T-cell (primary cell): ENCODE results near the gene SMARCD2. TPM values are rescaled to one million over a fixed set of nuclear protein-coding genes. Genes with fewer than 3 reads are reported as not detected.

Source experiments
- ATAC-seq, 4 experiments: fragments of 200-7000 bp in 3 of 4; fragments of 150-1000 bp in 1 of 4; cut with Tn5 transposase; replicated peaks in 1 of 4; 1 replicate in 3 of 4; 2 replicates in 1 of 4; pipeline ENCODE4 v1.10.0; 2021; ENCODE audit warnings: moderate library complexity in 3 of 4, mild to moderate bottlenecking in 2 of 4, moderate number of reproducible peaks in 1 of 4
- CTCF ChIA-PET, 2 donors: fragments of 300-600 bp; sonication (Branson Sonifier 250); formaldehyde crosslinking; loops; one replicate each; lab custom pipeline; 2022; ENCODE audit warnings: antibody characterized with exemption in 2 of 2; lab: Charles Lee
- POLR2A ChIA-PET, 2 donors: fragments of 300-600 bp; sonication (Branson Sonifier 250); formaldehyde crosslinking; loops; one replicate each; lab custom pipeline; 2022; ENCODE audit warnings: antibody characterized with exemption in 2 of 2; lab: Charles Lee
- DNase-seq, 35 experiments: peaks; one replicate each; pipeline versions ENCODE4 v3.0.0 to v3.0.0-alpha.2; 2013 to 2023
- H3K27ac ChIP-seq: one replicate; pipeline ENCODE4 v1.5.1; 2013; ENCODE audit warnings: low read length
- H3K27me3 ChIP-seq, 2 experiments: replicated peaks in 1 of 2; 1 replicate in 1 of 2; 2 replicates in 1 of 2; pipeline versions ENCODE4 v1.6.1 to v1.7.0; 2013; ENCODE audit warnings: low read length in 1 of 2, mixed read lengths in 1 of 2; ENCODE audit not compliant: control insufficient read depth in 2 of 2, insufficient read depth in 2 of 2; ENCODE audit errors: extremely low read depth in 1 of 2
- H3K36me3 ChIP-seq, 2 donors: 1 replicate in 1 of 2; 2 replicates in 1 of 2; pipeline versions ENCODE4 v1.6.1 to v1.7.0; 2013; ENCODE audit warnings: low read length in 1 of 2; ENCODE audit not compliant: control insufficient read depth in 2 of 2, insufficient read depth in 1 of 2; ENCODE audit errors: extremely low read depth in 1 of 2
- H3K4me1 ChIP-seq, 2 experiments: 1 replicate in 1 of 2; 2 replicates in 1 of 2; pipeline versions ENCODE4 v1.6.1 to v1.7.0; 2013; ENCODE audit warnings: low read length in 2 of 2, mixed read lengths in 1 of 2; ENCODE audit not compliant: insufficient read depth in 2 of 2, control insufficient read depth in 1 of 2; ENCODE audit errors: extremely low read depth in 1 of 2
- H3K4me3 ChIP-seq, 2 donors: 1 replicate in 1 of 2; 2 replicates in 1 of 2; pipeline versions ENCODE4 v1.5.1 to v1.7.0; 2013; ENCODE audit warnings: mild to moderate bottlenecking in 2 of 2, low read length in 1 of 2, moderate library complexity in 1 of 2; ENCODE audit not compliant: control insufficient read depth in 1 of 2; ENCODE audit errors: extremely low read depth in 1 of 2
- H3K9me3 ChIP-seq: 2 replicates; pipeline ENCODE4 v1.7.0; 2013
- H3K27ac Mint-ChIP-seq, 2 donors: one replicate each; pipeline ENCODE4 v1.8.0; 2020 to 2021; ENCODE audit warnings: mild to moderate bottlenecking in 2 of 2, mixed read lengths in 2 of 2
- H3K27me3 Mint-ChIP-seq, 2 donors: one replicate each; pipeline ENCODE4 v1.8.0; 2021 to 2022; ENCODE audit warnings: mixed read lengths in 2 of 2
- H3K36me3 Mint-ChIP-seq: one replicate; pipeline ENCODE4 v1.8.0; 2021; ENCODE audit warnings: mixed read lengths
- H3K4me1 Mint-ChIP-seq, 3 donors: one replicate each; pipeline ENCODE4 v1.8.0; 2020 to 2022; ENCODE audit warnings: mixed read lengths in 3 of 3, mild to moderate bottlenecking in 1 of 3
- H3K4me3 Mint-ChIP-seq, 3 donors: one replicate each; pipeline ENCODE4 v1.8.0; 2020 to 2022; ENCODE audit warnings: mild to moderate bottlenecking in 3 of 3, mixed read lengths in 3 of 3, moderate library complexity in 3 of 3
- H3K9me3 Mint-ChIP-seq, 3 donors: one replicate each; pipeline ENCODE4 v1.8.0; 2020 to 2022; ENCODE audit warnings: mixed read lengths in 3 of 3
- WGBS: methylation state at CpG from one replicate; pipeline ENCODE4 v1.1.5; 2013; ENCODE audit warnings: missing lambda C conversion rate; ENCODE audit not compliant: insufficient coverage; 5-methylcytosine and 5-hydroxymethylcytosine counted together
- total RNA-seq, 35 experiments: library from RNA in 6 of 35; stranded (reverse) in 6 of 35; fragments of 120-200 nt in 1 of 35; gene quantifications; one replicate each; pipeline versions ENCODE4 v1.2.1 to v1.2.4 and lab custom pipeline; 2013 to 2026

SMARCD2 gene
- total RNA-seq, 5 donors from 2014 or later (not counting 1 experiment from before 2014, with no cell fraction given) = 94.9 to 129 (median 121) TPM

DNA sequence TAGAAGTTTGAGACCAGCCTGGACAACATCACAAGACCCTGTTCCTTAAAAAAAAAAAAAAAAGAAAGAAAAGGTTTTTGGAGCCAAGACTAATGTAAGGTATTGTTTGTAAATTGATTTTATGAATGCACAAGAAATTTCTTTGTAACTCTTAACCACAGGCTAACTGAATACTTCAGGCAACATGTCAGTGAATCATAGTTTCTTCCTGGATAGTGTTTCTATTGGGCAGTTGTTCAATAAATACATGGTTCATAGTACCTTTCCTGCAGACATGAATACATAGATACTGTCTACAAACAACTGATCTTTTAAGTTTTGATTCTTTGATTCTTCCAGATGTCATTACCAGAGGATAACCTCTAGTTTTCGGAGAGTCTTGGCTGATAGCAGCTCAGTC lies 56.9 kb downstream of the SMARCD2 start:
- Histone ChIP-seq H3K4me1 (peaks cover 0 to 3% of the 10 kb centered on the region in 2 experiments), H3K9me3 (no peaks in the 10 kb centered on the region), H3K36me3 (peaks cover 10 to 48% of the 10 kb centered on the region in 2 donors), H3K27me3 (no peaks in the 10 kb centered on the region), H3K27ac (no peak overlapping the region), H3K4me3 (no peak overlapping the region)
- Mint-ChIP-seq H3K36me3 (peaks cover 22% of the 10 kb centered on the region), H3K27me3 (no peaks in the 10 kb centered on the region), H3K9me3 (no peaks in the 10 kb centered on the region), H3K4me3 (no peak overlapping the region), H3K27ac (peak overlapping the region in 1 of 2 donors; percentile 64), H3K4me1 (peaks cover 31 to 38% (median 37%) of the 10 kb centered on the region in 3 donors)
- CTCF ChIA-PET = interaction anchor here (0.6 to 1.0 kb wide), 3 partner anchors 12 to 43 kb away, joined by 3 read pairs; no protein-coding TSS in a partner anchor
- no peak for ATAC-seq
- WGBS = no CpG with 5 or more reads among the region's 1 CpG
- no peak for DNase-seq
- POLR2A ChIA-PET = interaction anchor here in 1 of 2 donors (0.7 kb wide), 1 partner anchor 9 kb away, joined by 3 read pairs; no protein-coding TSS in a partner anchor

DNA sequence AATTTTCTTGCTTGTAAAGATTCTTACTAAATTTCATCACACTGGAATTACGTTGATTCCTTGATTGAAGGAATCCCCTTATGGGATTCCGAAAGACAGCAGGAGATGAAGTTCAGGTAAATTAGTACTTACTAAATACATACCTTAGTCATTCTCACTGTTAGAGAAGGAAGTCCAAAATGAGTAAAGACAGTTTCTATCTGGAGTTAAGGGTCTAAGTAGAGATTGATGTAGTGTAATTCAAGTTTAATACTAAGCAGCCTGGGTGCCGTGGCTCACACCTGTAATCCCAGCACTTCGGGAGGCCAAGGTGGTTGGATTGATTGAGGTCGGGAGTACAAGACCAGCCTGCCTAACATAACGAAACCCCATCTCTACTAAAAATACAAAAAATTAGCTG lies 59.0 kb downstream of the SMARCD2 start:
- peaks cover 28% of the 10 kb centered on the region for H3K36me3 Mint-ChIP-seq
- peak overlapping the region; percentile 11 to 31 for H3K27ac Mint-ChIP-seq
- Histone ChIP-seq H3K36me3 (peaks cover 2 to 41% of the 10 kb centered on the region in 2 donors), H3K27me3 (no peaks in the 10 kb centered on the region), H3K4me3 (no peak overlapping the region), H3K27ac (no peak overlapping the region), H3K4me1 (peaks cover 2 to 5% of the 10 kb centered on the region in 2 experiments), H3K9me3 (no peaks in the 10 kb centered on the region)
- ATAC-seq (no peak), DNase-seq (no peak)
- CTCF ChIA-PET = interaction anchor here in 1 of 2 donors (0.6 to 2.0 kb wide), 2 partner anchors 10 to 60 kb away, joined by 6 to 7 read pairs; partner anchors contain the start of genes CCDC47 and DDX42
- H3K27me3 Mint-ChIP-seq = no peaks in the 10 kb centered on the region
- H3K4me1 Mint-ChIP-seq = peaks cover 46 to 55% (median 54%) of the 10 kb centered on the region in 3 donors
- no peak overlapping the region for H3K4me3 Mint-ChIP-seq
- POLR2A ChIA-PET = interaction anchor here in 1 of 2 donors (0.6 to 0.7 kb wide), 2 partner anchors 45 to 362 kb away, joined by 3 read pairs; no protein-coding TSS in a partner anchor
- WGBS = no CpG with 5 or more reads among the region's 6 CpGs
- H3K9me3 Mint-ChIP-seq = no peaks in the 10 kb centered on the region

Other genes with a start within 250 kb of the SMARCD2 start
- gene TACO1, start 241.8 kb downstream of the SMARCD2 start, total RNA-seq = 10 to 100 TPM; 10.9 to 20.5 (median 18.8) TPM
- 10 to 100 TPM; 71.0 to 91.1 (median 85.4) TPM for gene MAP3K3, start 220.3 kb downstream of the SMARCD2 start, total RNA-seq
- 100 to 1,000 TPM; 534 to 851 (median 767) TPM for gene LIMD2, start 142.6 kb downstream of the SMARCD2 start, total RNA-seq
- 10 to 100 TPM; 46.9 to 58.8 (median 48.6) TPM for gene STRADA, start 100.9 kb downstream of the SMARCD2 start, total RNA-seq
- gene CCDC47, start 69.1 kb downstream of the SMARCD2 start, total RNA-seq = 10 to 100 TPM; 25.4 to 37.0 (median 33.0) TPM
- gene DDX42, start 68.5 kb downstream of the SMARCD2 start, total RNA-seq = 100 to 1,000 TPM; 110 to 141 (median 123) TPM
- gene PSMC5, start 15.3 kb downstream of the SMARCD2 start, total RNA-seq = 100 to 1,000 TPM in 3 of 5 donors, 10 to 100 TPM in 2; 83.9 to 114 (median 107) TPM
- gene FTSJ3, start 15.0 kb downstream of the SMARCD2 start, total RNA-seq = 10 to 100 TPM; 39.4 to 64.9 (median 53.3) TPM
- not detected for gene CSH2, start 31.0 kb upstream of the SMARCD2 start, total RNA-seq
- not detected for gene GH2, start 39.3 kb upstream of the SMARCD2 start, total RNA-seq
- gene CSH1, start 53.9 kb upstream of the SMARCD2 start, total RNA-seq = not detected
- not detected for gene CSHL1, start 68.6 kb upstream of the SMARCD2 start, total RNA-seq
- not detected for gene GH1, start 76.2 kb upstream of the SMARCD2 start, total RNA-seq
- 10 to 100 TPM; 13.4 to 53.1 (median 27.7) TPM for gene CD79B, start 89.6 kb upstream of the SMARCD2 start, total RNA-seq
- gene SCN4A, start 130.2 kb upstream of the SMARCD2 start, total RNA-seq = under 1 TPM in 3 of 5 donors, not detected in 2; 0.13 to 0.18 (median 0.13) TPM
- gene PRR29, start 155.7 kb upstream of the SMARCD2 start, total RNA-seq = 1 to 10 TPM in 3 of 5 donors, under 1 TPM in 2; 0.50 to 1.9 (median 1.1) TPM
- 100 to 1,000 TPM in 3 of 5 donors, 10 to 100 TPM in 2; 69.6 to 132 (median 116) TPM for gene ICAM2, start 177.9 kb upstream of the SMARCD2 start, total RNA-seq